Tibial nerve (tissue), 4 donors: ENCODE data around the gene CHEK2.

Experiments used
- CTCF ChIP-seq, 5 experiments: fragments of 200-600 bp in 3 of 5; fragments of 450-650 bp in 2 of 5; sonication (generic) in 3 of 5; IDR thresholded peaks; one replicate each; pipeline ENCODE4 v1.5.1; 2016 to 2019; ENCODE audit warnings: antibody characterized with exemption in 5 of 5, mild to moderate bottlenecking in 3 of 5, moderate library complexity in 2 of 5
- EP300 ChIP-seq, 2 donors: sonication (generic); formaldehyde crosslinking; IDR thresholded peaks; one replicate each; pipeline ENCODE4 v1.6.1; 2017; ENCODE audit warnings: antibody characterized with exemption in 2 of 2, mild to moderate bottlenecking in 1 of 2
- POLR2A ChIP-seq, 2 donors: fragments of 450-650 bp; IDR thresholded peaks; one replicate each; pipeline ENCODE4 v1.6.1; 2017; ENCODE audit warnings: antibody characterized with exemption in 2 of 2, mild to moderate bottlenecking in 2 of 2, moderate library complexity in 2 of 2

GRCh38 chr22:28769394-28770085 lies 27.9 kb upstream of the CHEK2 start:
- TF ChIP-seq POLR2A (IDR thresholded peaks at IDR 0.05) (no peak), CTCF (IDR thresholded peaks at IDR 0.05) (no peak), EP300 (IDR thresholded peaks at IDR 0.05) (no peak)
